ENCODE measurements around the gene MT1A. TPM values are rescaled to one million over a fixed set of nuclear protein-coding genes. Genes with fewer than 3 reads are reported as not detected.
A peak's percentile ranks its signal among the peaks of the same experiment; 100 is the strongest.

The MT1A gene
- total and polyA plus RNA-seq, 2 donors (not counting 3 experiments of a cell fraction or from before 2014, with no cell fraction given), result 6.5 to 8.4 TPM

DNA sequence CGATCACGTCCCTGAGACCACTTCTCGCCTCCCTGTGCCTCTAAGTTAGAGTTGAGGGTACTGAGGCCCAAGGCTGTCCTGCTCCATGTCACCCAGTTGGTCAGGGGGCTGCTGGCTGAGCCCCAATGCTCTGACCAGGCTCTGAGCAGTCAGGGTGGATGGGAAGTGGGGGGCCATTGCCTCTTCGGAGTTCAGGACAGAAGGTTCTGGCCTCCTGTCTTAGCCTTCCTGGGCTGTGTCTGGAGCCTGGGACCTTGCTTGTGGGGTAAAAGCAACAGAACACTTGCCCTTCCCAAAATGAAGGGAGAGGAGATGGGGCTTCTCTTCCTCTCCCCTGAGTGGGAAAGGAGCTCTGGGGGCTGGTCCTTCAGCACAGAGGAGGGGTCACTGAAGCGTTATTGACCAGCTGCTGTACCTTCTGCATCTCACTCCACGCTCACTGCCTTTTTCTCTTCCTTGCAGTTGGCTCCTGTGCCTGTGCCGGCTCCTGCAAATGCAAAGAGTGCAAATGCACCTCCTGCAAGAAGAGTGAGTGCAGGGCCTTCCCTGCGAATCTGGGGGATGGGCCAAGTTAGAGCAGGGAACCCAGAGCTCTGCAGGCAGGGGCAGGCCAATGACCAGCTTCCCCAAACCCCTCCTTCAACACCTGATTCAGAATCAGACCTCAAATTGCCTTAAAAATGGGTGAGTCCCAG, 44.4 kb downstream of the MT1A start:
- intact Hi-C loops (cut with micrococcal nuclease) (loop anchor here (1.0 to 2.0 kb wide), 3 partner anchors 44 to 76 kb away; partner anchors contain the start of gene MT1A), dilution Hi-C loops (cut with MboI; ENCODE audit: extremely low pct_ligation_motif_present, low sequenced_read_pairs) (no loop called here)
- CTCF ChIA-PET, result interaction anchor here (0.8 to 2.1 kb wide), 5 partner anchors 19 to 82 kb away, joined by 3 to 12 read pairs (median 4); no protein-coding TSS in a partner anchor
- Histone ChIP-seq H3K79me2 (ENCODE audit: control insufficient read depth, insufficient read depth, low read length) (no peaks in the 10 kb centered on the region), H3K9ac (replicated peaks; ENCODE audit: extremely low read depth, insufficient read depth, low read length) (peak overlapping the region; percentile 84), H3K4me3 (replicated peaks in 1 of 3; ENCODE audit: insufficient read depth in 1 of 3, low read depth in 1 of 3, low read length in 3 of 3) (peak overlapping the region; percentile 25 to 63 (median 37)), H3K9me3 (replicated peaks; ENCODE audit: control insufficient read depth, insufficient read depth, low read length) (no peaks in the 10 kb centered on the region), H3K9me1 (replicated peaks; ENCODE audit: control insufficient read depth, extremely low read depth, insufficient read depth, low read length) (no peaks in the 10 kb centered on the region), H3K27me3 (ENCODE audit: control insufficient read depth in 2 of 2, insufficient read depth in 2 of 2, low read length in 2 of 2) (no peaks in the 10 kb centered on the region), H4K20me1 (replicated peaks; ENCODE audit: control insufficient read depth, extremely low read depth, insufficient read depth, low read length) (no peaks in the 10 kb centered on the region), H3K36me3 (ENCODE audit: control insufficient read depth in 2 of 2, extremely low read depth in 1 of 2, insufficient read depth in 2 of 2, low read length in 2 of 2) (no peaks in the 10 kb centered on the region), H3K27ac (ENCODE audit: insufficient read depth, low read depth, low read length) (peak overlapping the region; percentile 18), H3K4me1 (ENCODE audit: control insufficient read depth, extremely low read depth, insufficient read depth, low read length) (peaks cover 10% of the 10 kb centered on the region), H3K4me2 (ENCODE audit: insufficient read depth, low read length) (peak overlapping the region; percentile 72), H2AFZ (ENCODE audit: low read depth, low read length) (peak overlapping the region; percentile 96)
- DNase-seq (ENCODE audit: low read depth, low spot score) (no peak), FAIRE-seq (no peak)
- POLR2A ChIA-PET, result interaction anchor here (1.1 kb wide), 1 partner anchor 58 kb away, joined by 3 read pairs; the partner anchor contains the start of gene MT1E
- BruUV-seq (replicated peaks), result TSS peak; percentile 93
- TF ChIP-seq, protein P1, sequence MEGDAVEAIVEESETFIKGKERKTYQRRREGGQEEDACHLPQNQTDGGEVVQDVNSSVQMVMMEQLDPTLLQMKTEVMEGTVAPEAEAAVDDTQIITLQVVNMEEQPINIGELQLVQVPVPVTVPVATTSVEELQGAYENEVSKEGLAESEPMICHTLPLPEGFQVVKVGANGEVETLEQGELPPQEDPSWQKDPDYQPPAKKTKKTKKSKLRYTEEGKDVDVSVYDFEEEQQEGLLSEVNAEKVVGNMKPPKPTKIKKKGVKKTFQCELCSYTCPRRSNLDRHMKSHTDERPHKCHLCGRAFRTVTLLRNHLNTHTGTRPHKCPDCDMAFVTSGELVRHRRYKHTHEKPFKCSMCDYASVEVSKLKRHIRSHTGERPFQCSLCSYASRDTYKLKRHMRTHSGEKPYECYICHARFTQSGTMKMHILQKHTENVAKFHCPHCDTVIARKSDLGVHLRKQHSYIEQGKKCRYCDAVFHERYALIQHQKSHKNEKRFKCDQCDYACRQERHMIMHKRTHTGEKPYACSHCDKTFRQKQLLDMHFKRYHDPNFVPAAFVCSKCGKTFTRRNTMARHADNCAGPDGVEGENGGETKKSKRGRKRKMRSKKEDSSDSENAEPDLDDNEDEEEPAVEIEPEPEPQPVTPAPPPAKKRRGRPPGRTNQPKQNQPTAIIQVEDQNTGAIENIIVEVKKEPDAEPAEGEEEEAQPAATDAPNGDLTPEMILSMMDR (IDR thresholded peaks at IDR 0.05; ENCODE audit: extremely low read depth in 1 of 2, insufficient read depth in 1 of 2, low read depth in 1 of 2, low read length in 2 of 2), result no peak
- TF ChIP-seq POLR2A (IDR thresholded peaks at IDR 0.05; ENCODE audit: low read depth, low read length) (no peak), MYC (IDR thresholded peaks at IDR 0.05; ENCODE audit: low read depth, low read length) (no peak), JUN (IDR thresholded peaks at IDR 0.05; ENCODE audit: borderline replicate concordance, insufficient read depth, insufficient read length, low read depth) (no peak), FOS (IDR thresholded peaks at IDR 0.05; ENCODE audit: borderline replicate concordance, insufficient read depth, low read length) (no peak), POLR2AphosphoS5 (IDR thresholded peaks at IDR 0.05; ENCODE audit: insufficient read depth, low read depth, low read length) (no peak), EZH2 (IDR thresholded peaks at IDR 0.05; ENCODE audit: borderline replicate concordance, low read depth, low read length, severe bottlenecking) (no peak), GATA2 (IDR thresholded peaks at IDR 0.05; ENCODE audit: insufficient read depth, insufficient read length, low read depth, low read length) (no peak)
- TF ChIP-seq, protein P2, sequence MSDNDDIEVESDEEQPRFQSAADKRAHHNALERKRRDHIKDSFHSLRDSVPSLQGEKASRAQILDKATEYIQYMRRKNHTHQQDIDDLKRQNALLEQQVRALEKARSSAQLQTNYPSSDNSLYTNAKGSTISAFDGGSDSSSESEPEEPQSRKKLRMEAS (IDR thresholded peaks at IDR 0.05; ENCODE audit: insufficient read depth, insufficient read length), result no peak
